GM23248 (cell line): ENCODE measurements around the gene C12orf75.

Source experiments
- EZH2 ChIP-seq: fragments of 200-600 bp; sonication (generic); IDR thresholded peaks from 2 replicates; pipeline ENCODE4 v1.6.1; 2018; ENCODE audit warnings: antibody characterized with exemption, mild to moderate bottlenecking; ENCODE audit not compliant: insufficient read depth, poor library complexity, severe bottlenecking
- EZH2phosphoT487 ChIP-seq: fragments of 200-600 bp; sonication (generic); IDR thresholded peaks from 2 replicates; pipeline ENCODE4 v1.6.1; 2018; ENCODE audit warnings: antibody characterized with exemption, moderate library complexity, mild to moderate bottlenecking, low read depth; ENCODE audit not compliant: insufficient read depth

DNA sequence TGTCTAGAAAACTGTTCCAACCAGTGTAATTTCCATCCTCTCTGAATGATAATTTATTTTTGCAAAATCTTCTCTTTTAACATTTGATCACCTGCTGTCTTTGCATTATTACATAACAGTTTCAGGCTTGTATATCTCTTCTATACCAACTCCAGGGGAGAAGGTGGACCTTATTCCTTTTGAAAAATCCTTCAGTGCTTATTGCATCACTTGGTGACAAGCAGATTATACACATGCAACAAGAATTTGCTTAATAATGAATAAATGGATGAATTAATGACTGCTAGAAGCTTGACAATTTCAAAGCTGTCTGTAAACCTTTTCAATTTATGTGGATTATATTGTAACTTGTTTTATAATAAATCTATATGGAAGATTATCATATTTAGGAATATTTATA lies 37.3 kb upstream of the C12orf75 start:
- TF ChIP-seq EZH2, result no peak
- no peak for TF ChIP-seq EZH2phosphoT487
